Type B pancreatic cell (in vitro differentiated cells): ENCODE measurements around the gene SLC12A3. TPM values are rescaled to one million over a fixed set of nuclear protein-coding genes. Genes with fewer than 3 reads are reported as not detected.

ENCODE experiments used
- DNase-seq: peaks from one replicate; pipeline ENCODE4 v3.0.0; 2021; ENCODE audit warnings: mixed read lengths; ENCODE audit not compliant: unreplicated experiment; ENCODE audit errors: extremely low spot score
- H3K27ac Mint-ChIP-seq: 2 replicates; pipeline ENCODE4 v1.8.0; 2021; ENCODE audit warnings: mild to moderate bottlenecking, mixed read lengths
- H3K27me3 Mint-ChIP-seq: 2 replicates; pipeline ENCODE4 v1.8.0; 2021; ENCODE audit warnings: mixed read lengths
- H3K36me3 Mint-ChIP-seq: 2 replicates; pipeline ENCODE4 v1.8.0; 2021; ENCODE audit warnings: mixed read lengths
- H3K4me1 Mint-ChIP-seq: one replicate; pipeline ENCODE4 v1.8.0; 2021; ENCODE audit warnings: mixed read lengths; ENCODE audit not compliant: unreplicated experiment
- H3K4me3 Mint-ChIP-seq: 2 replicates; pipeline ENCODE4 v1.8.0; 2021; ENCODE audit warnings: mild to moderate bottlenecking, mixed read lengths
- H3K9me3 Mint-ChIP-seq: 2 replicates; pipeline ENCODE4 v1.8.0; 2021; ENCODE audit warnings: mixed read lengths
- CTCF ChIP-seq: fragments of 200-600 bp; sonication (generic); conservative IDR thresholded peaks from 2 replicates; pipeline ENCODE4 v1.5.0; 2021; ENCODE audit warnings: antibody characterized with exemption, mild to moderate bottlenecking
- total RNA-seq: library from RNA; stranded (reverse); gene quantifications from 2 replicates; pipeline ENCODE4 v1.2.1, GENCODE V29; 2021; ENCODE audit warnings: low replicate concordance

Gene SLC12A3
- total RNA-seq, 1 donor from 2014 or later: 0.31 TPM

GRCh38 chr16:56848029-56848936 lies 16.7 kb upstream of the SLC12A3 start:
- no peaks in the 10 kb centered on the region for H3K9me3 Mint-ChIP-seq
- peak overlapping the region; percentile 30 for H3K4me3 Mint-ChIP-seq
- no peak for TF ChIP-seq CTCF
- peak overlapping the region; percentile 33 for H3K27ac Mint-ChIP-seq
- H3K4me1 Mint-ChIP-seq: peaks cover 48% of the 10 kb centered on the region
- H3K36me3 Mint-ChIP-seq: peaks cover 16% of the 10 kb centered on the region
- DNase-seq: no peak
- H3K27me3 Mint-ChIP-seq: no peaks in the 10 kb centered on the region

GRCh38 chr16:56848955-56849689 lies 15.9 kb upstream of the SLC12A3 start:
- no peaks in the 10 kb centered on the region for H3K9me3 Mint-ChIP-seq
- H3K4me3 Mint-ChIP-seq: peak overlapping the region; percentile 29
- no peak for TF ChIP-seq CTCF
- peaks cover 10% of the 10 kb centered on the region for H3K36me3 Mint-ChIP-seq
- no peak for DNase-seq
- H3K4me1 Mint-ChIP-seq: peaks cover 51% of the 10 kb centered on the region
- H3K27me3 Mint-ChIP-seq: no peaks in the 10 kb centered on the region
- peak overlapping the region; percentile 33 for H3K27ac Mint-ChIP-seq

- peaks cover 4% of the 10 kb centered on the region for H3K36me3 Mint-ChIP-seq
- DNase-seq: no peak
- no peak for TF ChIP-seq CTCF
- no peaks in the 10 kb centered on the region for H3K27me3 Mint-ChIP-seq
- H3K27ac Mint-ChIP-seq: peak overlapping the region; percentile 33
- peaks cover 55% of the 10 kb centered on the region for H3K4me1 Mint-ChIP-seq
- no peaks in the 10 kb centered on the region for H3K9me3 Mint-ChIP-seq
- H3K4me3 Mint-ChIP-seq: no peak overlapping the region
Observed at GRCh38 chr16:56849690-56850680, 15.0 kb upstream of the SLC12A3 start.

- Mint-ChIP-seq H3K9me3 (no peaks in the 10 kb centered on the region), H3K27me3 (no peaks in the 10 kb centered on the region), H3K27ac (no peak overlapping the region), H3K4me1 (peaks cover 60% of the 10 kb centered on the region), H3K36me3 (no peaks in the 10 kb centered on the region), H3K4me3 (no peak overlapping the region)
- no peak for DNase-seq
- peak; percentile 70 for TF ChIP-seq CTCF
Observed at GRCh38 chr16:56851671-56852400, 13.2 kb upstream of the SLC12A3 start.

GRCh38 chr16:56852401-56852730 lies 12.6 kb upstream of the SLC12A3 start:
- no peak for DNase-seq
- no peak overlapping the region for H3K27ac Mint-ChIP-seq
- H3K4me1 Mint-ChIP-seq: peaks cover 60% of the 10 kb centered on the region
- H3K4me3 Mint-ChIP-seq: no peak overlapping the region
- no peaks in the 10 kb centered on the region for H3K9me3 Mint-ChIP-seq
- H3K36me3 Mint-ChIP-seq: no peaks in the 10 kb centered on the region
- no peaks in the 10 kb centered on the region for H3K27me3 Mint-ChIP-seq
- TF ChIP-seq CTCF: no peak
